Sigmoid colon (tissue), 4 donors: ENCODE measurements around the gene HSPA1A.

Experiments
- POLR2A ChIP-seq, 2 donors: fragments of 450-650 bp; IDR thresholded peaks; one replicate each; pipeline ENCODE4 v1.6.1; 2016; ENCODE audit warnings: antibody characterized with exemption in 2 of 2, mild to moderate bottlenecking in 2 of 2, moderate library complexity in 2 of 2
- POLR2AphosphoS5 ChIP-seq, 4 donors: sonication (generic); formaldehyde crosslinking; IDR thresholded peaks; one replicate each; pipeline ENCODE4 v1.6.1; 2017; ENCODE audit warnings: antibody characterized with exemption in 4 of 4
- TF ChIP-seq, protein P1 (sequence below), 4 experiments: fragments of 450-650 bp in 3 of 4; fragments of 200-600 bp in 1 of 4; IDR thresholded peaks; one replicate each; pipeline ENCODE4 v1.5.1; 2016 to 2019; ENCODE audit warnings: antibody characterized with exemption in 4 of 4, mild to moderate bottlenecking in 3 of 4, moderate library complexity in 2 of 4

DNA sequence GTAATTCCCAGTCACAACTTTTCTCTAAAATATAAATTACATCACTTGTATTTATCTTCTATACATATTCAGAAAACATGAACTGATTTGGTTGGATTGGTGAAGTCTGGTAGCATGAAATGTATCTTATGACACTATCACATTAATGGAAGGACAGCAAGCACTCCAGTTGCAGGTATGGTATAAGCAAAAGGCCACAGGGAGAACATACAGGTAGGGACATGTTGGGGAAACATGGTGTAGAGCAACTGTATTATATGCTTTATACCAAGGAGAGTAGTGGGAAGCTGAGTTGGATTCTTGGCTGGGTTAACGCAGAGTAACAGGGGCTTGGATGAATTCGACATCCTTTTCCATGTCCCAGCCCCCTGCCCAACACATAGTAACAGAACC lies 18.4 kb upstream of the HSPA1A start:
- TF ChIP-seq, protein P1, sequence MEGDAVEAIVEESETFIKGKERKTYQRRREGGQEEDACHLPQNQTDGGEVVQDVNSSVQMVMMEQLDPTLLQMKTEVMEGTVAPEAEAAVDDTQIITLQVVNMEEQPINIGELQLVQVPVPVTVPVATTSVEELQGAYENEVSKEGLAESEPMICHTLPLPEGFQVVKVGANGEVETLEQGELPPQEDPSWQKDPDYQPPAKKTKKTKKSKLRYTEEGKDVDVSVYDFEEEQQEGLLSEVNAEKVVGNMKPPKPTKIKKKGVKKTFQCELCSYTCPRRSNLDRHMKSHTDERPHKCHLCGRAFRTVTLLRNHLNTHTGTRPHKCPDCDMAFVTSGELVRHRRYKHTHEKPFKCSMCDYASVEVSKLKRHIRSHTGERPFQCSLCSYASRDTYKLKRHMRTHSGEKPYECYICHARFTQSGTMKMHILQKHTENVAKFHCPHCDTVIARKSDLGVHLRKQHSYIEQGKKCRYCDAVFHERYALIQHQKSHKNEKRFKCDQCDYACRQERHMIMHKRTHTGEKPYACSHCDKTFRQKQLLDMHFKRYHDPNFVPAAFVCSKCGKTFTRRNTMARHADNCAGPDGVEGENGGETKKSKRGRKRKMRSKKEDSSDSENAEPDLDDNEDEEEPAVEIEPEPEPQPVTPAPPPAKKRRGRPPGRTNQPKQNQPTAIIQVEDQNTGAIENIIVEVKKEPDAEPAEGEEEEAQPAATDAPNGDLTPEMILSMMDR (IDR thresholded peaks at IDR 0.05) = no peak
- TF ChIP-seq POLR2A (IDR thresholded peaks at IDR 0.05) (no peak), POLR2AphosphoS5 (IDR thresholded peaks at IDR 0.05) (no peak)
